Stimulated activated CD8-positive, alpha-beta memory T cell treated with anti-CD3 and anti-CD28 coated beads, Interleukin-7, amount 100 ng/mL, for 48 hours (primary cell): ENCODE results near the gene GTF2E1.
A peak's percentile ranks its signal among the peaks of the same experiment; 100 is the strongest.
"Not testable (repeated sequence)": the region's sequence is repeated elsewhere in the genome, so short reads cannot be mapped to it uniquely, and the experiment has no call there.

Experiments used
- DNase-seq, 2 donors: peaks; one replicate each; pipeline ENCODE4 v3.0.0-alpha.2; 2020; ENCODE audit warnings: low read depth in 1 of 2; ENCODE audit errors: extremely low read depth in 1 of 2

Gene GTF2E1

GRCh38 chr3:120752865-120753264 is 10.3 kb downstream of the GTF2E1 start:
- DNase-seq = no peak

DNA sequence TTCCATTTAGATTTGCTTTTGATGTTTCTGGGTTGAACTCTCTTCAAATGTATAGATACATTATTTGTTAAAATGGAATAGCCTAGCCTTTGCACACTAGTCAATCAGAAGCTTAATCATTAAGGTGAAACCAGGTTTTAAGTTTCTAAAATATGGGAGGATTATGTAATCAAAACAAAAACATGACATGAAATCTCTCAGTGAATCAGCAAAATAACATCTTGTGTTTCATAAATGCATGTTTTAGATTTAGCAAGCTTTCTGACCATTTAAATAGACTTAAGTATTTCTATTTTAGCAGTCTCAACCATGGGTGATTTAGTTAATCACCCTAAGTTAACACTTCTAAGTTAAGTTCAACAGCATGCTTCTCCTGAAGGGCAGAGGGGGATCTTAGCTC is 11.3 kb downstream of the GTF2E1 start:
- no peak for DNase-seq

DNA sequence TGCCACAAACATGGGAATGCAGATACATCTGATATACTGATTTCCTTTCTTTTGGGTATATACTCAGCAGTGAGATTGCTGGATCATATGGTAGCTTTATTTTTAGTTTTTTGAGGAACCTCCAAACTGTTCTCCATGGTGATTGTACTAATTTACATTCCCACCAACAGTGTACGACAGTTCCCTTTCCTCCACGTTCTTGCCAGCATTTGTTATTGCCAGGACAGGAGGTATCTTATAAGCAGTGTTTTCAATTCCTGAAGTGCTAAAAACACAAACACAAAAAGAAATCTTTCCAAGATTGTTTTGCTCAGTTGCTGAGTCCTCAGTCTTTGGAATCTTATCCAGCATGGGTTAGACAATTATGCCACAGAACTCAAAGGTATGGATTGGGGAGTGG is 13.5 kb downstream of the GTF2E1 start:
- DNase-seq = no peak

GRCh38 chr3:120758551-120758950 is 16.0 kb downstream of the GTF2E1 start:
- DNase-seq = not testable (repeated sequence)

DNA sequence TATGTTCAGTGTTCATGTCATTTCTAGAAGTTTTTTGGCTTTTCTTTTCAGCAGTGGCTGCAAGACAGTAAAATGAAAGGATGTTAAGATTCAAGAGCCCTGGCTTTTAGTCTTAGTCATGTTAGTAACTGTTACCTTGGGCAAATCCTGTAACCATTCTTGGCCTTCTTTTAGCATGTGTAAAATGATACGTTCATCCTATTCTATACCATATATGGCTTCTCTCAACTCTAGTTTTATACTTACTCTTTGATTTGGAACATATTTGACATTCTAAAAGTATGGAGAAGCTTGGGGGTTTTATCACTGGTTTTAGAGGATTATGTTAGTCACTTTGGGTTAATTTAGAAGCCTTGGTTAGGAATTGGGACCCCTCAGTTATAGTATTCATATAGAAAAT is 20.1 kb downstream of the GTF2E1 start:
- DNase-seq = no peak

DNA sequence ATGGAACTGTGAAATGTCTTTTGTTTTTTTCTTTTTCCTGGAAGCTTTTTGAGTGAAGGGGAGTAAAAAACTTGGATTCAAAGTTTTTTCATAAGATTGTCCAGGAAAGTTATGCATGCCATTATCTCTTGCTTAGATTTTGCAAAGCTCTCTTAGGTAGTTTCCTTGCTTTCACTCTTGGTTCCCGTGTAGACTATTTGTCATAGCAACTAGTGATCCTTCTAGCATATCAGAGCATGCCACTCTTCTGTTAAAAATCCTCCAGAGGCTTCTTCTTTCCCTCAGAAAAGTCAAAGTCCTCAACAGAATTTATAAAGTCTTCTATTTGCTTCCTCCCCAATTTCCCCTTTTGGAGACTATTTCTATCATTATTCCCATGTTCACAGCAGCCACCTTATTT is 21.1 kb downstream of the GTF2E1 start:
- DNase-seq = no peak

DNA sequence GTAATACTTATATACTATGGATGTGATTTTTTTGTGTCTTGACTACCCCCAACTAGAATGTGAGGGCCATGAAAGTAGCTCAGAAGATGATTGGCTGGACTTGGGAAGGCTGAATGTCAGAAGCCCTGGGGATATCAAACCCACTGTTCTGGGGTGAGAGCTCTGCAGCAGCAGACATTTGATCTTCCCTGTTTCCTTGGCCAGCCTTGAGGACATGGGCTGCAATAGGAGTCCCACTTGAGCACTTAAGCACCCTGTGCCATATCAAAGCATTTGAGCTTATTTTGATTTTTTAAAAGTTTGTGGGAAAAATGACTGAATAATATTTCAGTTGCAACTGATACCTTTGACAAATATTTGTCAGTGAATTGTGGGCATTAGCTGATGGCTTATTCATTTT is 21.7 kb downstream of the GTF2E1 start:
- DNase-seq = no peak

DNA sequence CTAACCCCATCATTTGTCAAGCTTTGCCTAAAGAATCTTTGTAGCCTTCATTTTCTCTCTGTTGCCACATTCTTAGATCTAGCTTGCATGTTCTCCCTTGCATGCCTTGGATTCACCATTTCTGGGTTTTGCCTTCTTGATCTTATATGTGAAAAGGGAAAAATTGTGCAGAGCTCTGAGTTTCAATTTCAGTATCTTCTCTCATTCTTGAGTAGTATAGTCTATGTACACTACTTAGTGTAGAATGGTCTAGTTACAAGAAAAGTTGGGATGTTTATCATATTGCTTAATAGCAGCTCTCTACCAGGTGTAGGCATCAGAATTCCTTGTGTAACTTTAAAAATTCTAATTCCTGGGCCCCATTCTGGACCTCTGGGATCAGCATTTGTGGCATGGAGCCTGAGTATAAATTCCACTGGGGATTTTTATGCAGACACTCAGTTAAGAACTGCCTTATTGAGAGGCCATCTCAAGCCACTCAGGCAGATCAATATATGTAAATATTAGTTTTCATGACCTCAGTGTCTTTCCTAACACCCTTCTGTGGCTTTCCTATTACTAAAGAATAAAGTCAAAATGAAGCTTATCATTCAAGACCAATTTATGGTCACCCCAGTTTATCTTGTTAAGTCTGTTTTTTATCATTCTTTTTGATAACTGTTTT is 23.4 kb downstream of the GTF2E1 start:
- DNase-seq = no peak

DNA sequence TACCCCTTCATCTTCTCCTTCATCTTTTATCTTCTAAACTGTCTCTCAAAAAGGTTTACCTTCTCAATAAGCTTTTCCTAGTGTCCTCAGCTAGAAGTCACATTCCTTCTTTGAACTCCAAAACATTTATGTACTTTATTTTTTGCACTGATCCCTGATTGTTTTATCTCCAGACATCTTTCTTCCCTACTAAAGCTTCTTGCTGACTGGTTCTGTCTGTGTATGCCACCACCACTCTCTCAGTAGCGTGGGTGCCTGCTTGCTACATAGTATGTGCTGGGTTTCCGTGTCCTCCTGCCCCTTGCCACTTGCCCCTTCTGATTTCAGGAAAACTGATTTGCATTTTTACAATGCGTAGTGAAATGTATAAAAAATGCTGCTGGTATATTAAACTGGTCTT is 24.0 kb downstream of the GTF2E1 start:
- DNase-seq = no peak

GRCh38 chr3:120767106-120767505 is 24.6 kb downstream of the GTF2E1 start:
- DNase-seq = no peak

- DNase-seq = no peak
These were observed 26.9 kb downstream of the GTF2E1 start for GRCh38 chr3:120769436-120769835.

DNA sequence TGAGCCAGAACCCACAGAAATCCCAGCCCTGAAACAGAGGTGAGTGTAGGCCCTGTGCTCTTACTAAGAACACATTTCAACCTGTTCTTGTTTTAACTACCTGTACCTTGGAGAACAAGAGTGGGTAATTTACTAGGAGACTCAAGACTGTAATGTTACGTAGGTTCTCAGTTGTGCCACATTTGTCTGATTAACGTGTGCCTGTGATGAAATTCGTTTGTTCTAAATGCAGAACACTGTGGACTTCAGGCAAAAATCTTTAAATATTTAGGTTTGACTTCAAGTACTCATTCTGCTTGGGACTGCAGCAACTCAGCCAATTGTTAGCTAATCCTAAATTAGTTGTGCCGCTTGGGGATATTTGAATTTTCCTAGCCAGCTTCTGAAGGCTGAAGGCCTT is 28.3 kb downstream of the GTF2E1 start:
- no peak for DNase-seq

GRCh38 chr3:120772081-120772480 is 29.5 kb downstream of the GTF2E1 start:
- no peak for DNase-seq

DNA sequence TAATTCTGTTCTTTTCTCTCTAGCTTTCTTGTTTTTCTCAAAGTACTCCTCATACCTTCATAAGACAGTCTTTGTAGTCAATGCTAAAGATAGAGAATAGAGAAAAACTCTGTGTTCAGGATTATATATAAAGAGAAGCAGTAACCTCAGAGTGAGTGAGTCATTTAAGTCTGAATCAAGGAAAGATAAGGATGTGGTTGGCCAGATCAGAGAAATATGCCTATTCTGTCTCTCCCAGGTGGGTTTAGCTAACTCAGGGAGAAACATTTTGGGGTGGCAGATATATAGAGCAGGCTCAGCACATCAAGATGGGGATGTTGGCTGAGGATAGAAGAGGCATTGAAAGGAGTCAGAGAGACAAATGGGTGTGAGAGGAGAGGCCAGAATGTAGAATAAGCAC is 31.4 kb downstream of the GTF2E1 start:
- DNase-seq = no peak

- DNase-seq = no peak
These were observed 32.9 kb downstream of the GTF2E1 start for GRCh38 chr3:120775411-120775810.

GRCh38 chr3:120778776-120779175 is 36.2 kb downstream of the GTF2E1 start:
- DNase-seq = no peak

GRCh38 chr3:120780977-120781376 is 38.4 kb downstream of the GTF2E1 start:
- no peak for DNase-seq

GRCh38 chr3:120785832-120786231 is 43.3 kb downstream of the GTF2E1 start:
- DNase-seq = not testable (repeated sequence)

GRCh38 chr3:120791010-120791409 is 48.5 kb downstream of the GTF2E1 start:
- no peak for DNase-seq

GRCh38 chr3:120791913-120792312 is 49.4 kb downstream of the GTF2E1 start:
- no peak for DNase-seq

- DNase-seq = no peak
These were observed 51.1 kb downstream of the GTF2E1 start for GRCh38 chr3:120793601-120794000.

DNA sequence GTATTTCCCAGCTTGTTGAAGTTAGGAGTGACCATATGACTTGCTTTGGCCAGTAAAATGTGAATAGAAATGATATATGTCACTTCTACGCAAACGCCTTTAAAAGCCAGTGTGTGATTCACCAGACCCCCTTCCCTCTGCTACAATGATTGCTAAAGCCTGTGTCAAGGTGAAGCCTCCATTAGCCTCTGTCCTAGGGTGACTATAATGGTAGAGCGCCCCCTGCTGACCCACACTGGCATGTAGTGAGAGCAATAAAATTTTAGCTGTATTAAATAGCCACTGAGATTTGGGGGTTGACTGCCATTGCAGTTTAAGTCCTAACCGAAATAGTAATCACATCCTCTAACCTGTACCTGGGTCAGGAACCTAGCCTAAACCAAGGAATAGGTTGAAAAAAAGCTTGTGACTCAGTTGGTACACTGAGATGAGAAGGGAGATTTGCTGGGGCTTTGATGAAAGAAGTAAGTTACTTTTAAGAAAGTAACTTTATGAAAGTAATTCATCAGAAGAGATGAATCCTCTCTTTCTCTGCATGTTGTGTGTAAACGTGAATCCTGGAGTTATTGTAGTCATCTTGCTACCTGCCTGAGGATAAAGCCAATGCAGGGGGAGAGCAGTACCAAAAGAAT is 52.6 kb downstream of the GTF2E1 start:
- DNase-seq = peak; percentile 52 to 60

GRCh38 chr3:120795959-120796358 is 53.4 kb downstream of the GTF2E1 start:
- no peak for DNase-seq
